GM19238 (cell line): ENCODE data around the gene ZSWIM8.
"Not testable (repeated sequence)": the region's sequence is repeated elsewhere in the genome, so short reads cannot be mapped to it uniquely, and the experiment has no call there.

Source experiments
- DNase-seq: peaks from one replicate; pipeline ENCODE4 v3.0.0; 2011; ENCODE audit warnings: low spot score; ENCODE audit not compliant: insufficient read length

Gene ZSWIM8

DNA sequence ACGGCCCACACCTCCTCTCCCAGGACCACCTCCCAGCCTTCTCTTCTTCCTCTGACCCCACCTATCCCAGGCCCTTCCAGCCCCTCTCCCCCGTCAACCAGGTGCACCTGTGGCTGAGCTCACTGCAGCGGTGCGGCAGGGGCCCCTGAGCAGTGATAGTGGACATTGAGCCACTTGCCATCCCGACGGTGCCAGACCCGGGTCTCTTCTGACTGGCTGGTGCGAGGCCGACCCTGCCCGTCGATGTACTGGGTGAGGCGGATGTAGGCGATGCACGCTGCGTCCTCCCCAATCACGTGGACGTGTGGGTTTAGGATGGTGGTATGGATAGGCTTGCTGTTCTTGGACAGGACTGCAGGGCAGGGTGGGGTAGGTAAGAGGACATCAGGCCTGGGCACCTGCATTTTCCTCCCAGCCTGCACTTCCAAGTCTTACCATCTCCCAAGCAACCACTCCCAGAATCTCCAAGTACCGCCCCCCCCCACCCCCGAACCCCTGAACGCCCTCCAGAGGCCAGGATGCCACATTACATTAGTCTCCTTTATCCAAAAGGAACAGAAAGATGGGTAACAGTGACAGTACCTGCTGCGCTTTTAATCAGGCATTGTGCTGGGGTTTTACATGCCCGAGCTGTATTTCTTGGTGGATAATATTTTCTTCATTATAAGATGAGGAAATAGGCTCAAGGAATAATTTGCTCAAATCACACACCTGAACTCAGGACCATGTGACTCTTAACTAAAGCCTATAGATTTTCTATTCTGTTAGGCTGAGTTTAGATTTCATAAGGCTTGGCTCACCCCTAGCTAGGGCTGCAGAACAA is 29.7 kb downstream of the ZSWIM8 start:
- DNase-seq: no peak

DNA sequence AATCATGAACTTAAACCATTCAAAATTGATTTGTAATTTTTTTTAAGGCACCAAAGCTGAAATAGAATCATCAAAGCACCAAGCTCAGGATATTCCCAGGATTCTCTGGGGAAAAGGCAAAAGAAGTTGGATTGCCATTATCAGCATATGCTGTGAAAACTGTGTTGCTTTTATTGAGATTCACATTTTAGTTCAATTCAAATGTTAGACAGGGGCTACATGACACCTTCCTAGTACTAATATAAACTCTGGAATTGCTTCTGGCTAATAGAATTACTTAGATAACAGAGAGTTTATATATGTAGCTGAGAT is 30.3 kb downstream of the ZSWIM8 start:
- DNase-seq: no peak

DNA sequence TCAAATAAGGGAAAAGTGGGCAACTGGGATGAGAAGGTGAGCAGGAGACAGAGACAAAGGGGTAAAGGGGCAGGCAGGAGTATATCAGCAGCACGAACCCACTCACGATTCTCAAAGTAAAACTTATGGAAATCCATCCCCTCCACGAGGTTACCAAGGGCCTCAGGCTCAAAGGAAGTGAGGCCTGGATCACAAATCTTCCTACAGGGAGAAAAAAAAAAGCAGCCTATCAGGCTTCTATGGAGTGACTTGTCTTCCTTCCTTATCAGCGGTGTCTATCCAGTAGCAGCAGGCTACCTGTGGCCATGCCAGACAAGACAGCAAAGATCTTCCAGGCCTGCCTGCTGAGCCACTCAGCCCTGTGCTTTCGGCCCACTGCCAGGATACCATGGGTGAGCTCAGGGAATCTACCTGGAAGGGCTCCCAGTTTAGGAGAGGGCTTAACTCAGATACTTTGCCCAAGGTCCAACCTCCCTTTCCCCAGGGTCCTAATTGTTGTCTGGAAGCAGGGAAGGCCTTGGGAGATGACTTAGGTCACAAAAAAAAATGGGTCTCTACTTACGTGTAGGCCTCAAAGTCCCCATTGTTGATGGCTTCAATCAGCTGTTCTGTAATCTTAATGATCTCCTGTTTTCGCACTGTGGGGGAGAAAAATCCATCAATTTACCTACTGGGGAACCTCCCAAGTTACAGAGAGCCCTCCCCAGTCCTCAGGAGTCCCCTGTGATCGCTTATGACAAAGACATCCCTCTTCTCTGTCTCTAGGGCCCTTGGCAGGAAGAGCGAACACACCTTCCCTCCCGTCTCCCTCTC is 31.7 kb downstream of the ZSWIM8 start:
- DNase-seq: no peak

DNA sequence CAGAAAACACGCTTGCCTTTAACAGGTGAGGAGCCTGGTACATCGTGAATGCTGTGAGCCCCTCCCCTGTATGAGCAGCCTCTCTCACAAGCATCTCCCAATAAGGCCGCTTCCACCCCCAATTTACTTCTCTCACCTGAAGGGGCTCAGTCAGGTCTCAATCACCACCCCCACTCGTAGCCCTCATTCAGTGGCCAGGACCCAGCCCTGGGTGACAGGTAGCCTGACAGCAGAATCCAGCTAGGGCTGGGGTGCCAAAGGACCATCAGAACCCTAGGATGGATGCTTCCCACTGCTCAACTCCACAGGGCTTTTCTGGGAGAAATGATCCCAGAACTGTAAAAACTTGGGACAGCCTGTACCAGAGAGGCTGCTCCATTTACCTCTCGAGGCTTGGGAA is 32.4 kb downstream of the ZSWIM8 start:
- DNase-seq: no peak

DNA sequence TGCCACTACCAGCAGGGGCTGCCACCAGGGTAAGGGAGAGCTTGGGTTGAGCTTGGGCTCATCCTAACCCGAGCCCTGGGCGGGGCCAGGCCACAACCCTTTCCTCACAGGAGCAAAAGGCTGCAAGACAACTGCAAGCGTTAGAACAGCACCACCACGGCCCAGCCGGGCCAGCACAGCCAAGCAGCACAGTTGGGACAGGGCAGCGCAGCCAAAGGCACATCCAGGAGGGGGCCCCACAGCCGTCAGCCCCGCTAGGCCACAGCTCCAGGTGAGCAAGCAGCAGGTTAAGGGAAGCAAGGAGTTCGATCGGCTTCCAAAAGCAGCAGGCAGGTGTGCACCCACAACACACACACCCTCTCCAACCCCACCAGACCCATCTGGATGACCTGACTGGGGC is 33.0 kb downstream of the ZSWIM8 start:
- no peak for DNase-seq

DNA sequence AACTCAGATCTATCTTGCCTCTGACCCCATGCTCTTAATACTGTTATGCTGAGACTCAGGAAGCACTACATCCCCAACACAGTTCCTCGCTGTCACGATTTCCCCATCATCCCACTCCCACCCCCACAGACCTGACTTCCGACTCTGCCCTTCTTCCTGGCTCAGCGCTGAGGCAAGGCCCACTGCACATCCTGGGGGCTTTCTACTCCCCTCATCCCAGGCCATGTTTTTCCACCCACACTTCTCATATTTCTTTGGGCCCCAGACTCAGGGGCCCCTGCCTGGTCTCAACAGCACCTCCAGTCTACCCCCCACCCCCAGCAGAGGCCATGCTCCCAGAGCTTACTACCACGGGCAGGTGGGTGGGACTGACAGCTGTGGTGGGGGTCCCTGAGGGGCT is 33.7 kb downstream of the ZSWIM8 start:
- no peak for DNase-seq

DNA sequence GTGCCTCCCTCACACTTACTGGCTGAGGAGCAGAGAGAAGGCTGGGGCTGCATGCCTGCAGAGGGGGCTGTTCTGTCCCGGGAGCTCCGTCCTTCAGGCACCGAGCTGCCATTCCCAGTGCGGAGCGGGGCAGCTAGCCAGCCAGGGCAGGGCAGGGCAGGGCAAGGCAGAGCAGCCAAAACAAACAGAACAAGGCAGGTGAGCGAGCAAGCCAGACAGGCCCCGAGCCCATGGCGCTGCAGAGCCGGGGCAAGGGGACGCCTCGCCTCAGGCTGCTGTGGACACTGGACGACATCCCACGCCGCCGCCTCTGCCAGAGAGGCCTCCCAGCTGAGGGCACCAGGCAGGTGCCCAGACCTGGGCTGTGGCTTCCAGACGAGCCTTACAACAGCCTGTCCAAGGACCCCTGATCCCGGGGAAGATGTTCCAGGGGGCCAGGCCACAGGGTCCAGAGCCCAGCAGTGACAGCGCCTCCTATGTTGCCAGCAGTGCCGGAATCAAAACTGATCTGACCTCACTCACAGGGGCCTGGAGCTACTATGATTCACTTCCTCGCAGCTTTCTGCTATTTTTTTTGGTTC is 34.2 kb downstream of the ZSWIM8 start:
- no peak for DNase-seq

DNA sequence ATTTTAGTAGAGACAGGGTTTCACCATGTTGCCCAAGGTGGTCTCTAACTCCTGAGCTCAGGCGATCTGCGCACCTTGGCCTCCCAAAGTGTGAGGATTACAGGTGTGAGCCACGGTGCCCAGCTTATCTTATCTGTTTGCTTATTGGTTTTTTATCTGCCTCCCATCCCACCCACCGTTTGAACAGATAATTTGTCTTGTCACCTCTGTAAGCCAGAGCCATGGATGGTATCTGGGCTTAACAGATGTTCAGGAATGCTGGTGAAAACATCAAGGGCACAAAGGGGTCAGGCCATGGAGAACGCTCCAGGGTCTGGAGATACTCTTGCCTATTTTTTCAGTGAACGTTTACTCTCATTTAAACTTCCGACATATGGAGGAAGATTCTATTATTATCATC is 38.0 kb downstream of the ZSWIM8 start:
- no peak for DNase-seq

DNA sequence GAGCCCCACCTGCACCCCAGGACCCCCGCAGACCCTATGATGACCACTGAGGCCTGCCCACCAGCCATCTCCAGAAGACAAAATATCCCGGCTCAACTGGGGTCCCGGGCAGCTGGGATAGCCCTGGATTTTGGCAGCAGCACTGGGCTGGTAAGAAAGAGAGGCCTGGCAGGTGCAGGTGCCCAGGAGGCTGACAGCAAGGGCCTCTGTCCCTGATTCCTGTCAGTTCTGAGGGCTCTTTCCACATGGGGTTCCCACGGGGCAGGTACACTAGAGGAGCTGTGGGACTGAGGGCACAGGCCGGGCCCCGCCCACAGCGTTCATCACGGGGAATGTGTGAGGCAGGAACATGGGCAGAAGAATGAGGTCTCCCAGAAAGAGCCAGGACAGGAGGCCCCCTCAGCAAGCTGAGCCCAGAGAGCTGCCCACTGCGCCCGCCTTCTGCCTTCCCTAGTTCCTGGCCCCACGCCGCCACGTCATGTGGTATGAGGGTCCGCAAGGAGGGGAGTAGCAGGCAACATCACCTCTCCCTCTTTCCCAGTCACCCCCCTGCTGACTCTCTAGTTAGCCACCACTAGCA is 38.8 kb downstream of the ZSWIM8 start:
- DNase-seq: no peak

DNA sequence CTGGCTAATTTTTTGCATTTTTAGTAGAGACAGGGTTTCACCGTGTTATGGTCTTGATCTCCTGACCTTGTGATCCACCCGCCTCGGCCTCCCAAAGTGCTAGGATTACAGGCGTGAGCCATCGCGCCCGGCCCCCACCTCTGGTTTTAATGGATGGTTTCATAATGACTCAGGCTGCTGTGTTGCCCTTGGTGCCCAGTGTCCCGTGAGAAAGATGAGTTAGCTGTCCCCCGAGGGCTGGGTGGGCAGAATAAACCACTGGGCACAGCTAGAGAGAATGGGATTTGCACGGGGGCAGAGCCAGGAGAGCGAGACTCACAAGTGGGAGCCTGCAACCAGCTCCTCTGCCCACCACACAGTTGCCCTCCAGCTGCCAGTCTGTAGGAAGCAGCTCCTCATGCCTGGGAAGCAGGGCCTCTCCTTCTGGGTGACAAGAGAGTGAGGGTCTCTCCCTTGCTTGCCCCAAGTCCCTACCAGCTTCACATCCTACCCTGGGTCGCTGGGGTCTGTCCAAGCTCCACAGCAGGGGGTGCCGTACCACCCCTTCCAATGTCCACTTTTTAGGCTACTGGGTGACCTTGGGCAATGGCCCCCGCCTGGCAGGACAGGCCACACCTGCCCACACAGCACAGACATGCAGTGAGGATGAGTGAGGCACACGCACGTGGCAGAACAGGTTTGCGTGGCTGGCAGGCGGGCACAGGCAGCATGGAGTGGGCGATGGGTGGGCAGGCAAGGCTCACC is 42.1 kb downstream of the ZSWIM8 start:
- no peak for DNase-seq

DNA sequence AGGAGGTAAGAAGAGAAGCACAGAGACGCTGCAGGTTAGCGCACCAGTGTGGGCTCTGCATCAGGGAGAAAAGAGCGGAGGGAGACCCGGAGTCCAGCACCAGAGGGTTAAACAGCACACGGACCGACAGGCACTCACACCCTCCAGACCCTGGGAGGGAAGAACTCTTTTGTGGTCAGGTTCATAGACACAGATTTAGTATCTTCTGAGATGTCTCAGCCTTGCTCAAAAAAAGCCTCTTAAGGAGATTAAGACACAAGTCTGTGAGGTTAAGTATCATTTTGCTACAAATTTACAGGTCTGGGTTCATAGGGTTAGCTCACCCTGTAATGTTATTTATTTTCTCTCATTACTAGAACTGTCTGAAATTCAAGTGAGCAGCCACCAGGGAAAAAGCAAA is 42.8 kb downstream of the ZSWIM8 start:
- no peak for DNase-seq

DNA sequence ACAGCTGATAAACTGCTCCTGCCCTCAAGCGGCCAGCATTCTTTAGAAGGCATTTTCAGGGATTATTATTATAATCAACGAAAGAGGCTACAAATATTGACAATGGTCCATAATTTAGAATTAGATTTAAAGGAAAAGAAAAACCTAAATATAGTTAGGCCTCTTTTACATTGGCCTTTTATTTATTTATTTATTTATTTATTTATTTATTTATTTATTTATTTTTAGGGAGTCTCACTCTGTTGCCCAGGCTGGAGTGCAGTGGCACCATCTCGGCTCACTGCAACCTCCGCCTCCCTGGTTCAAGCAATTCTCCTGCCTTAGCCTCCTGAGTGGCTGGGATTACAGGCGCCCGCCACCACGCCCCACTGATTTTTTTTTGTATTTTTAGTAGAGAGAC is 43.7 kb downstream of the ZSWIM8 start:
- not testable (repeated sequence) for DNase-seq

DNA sequence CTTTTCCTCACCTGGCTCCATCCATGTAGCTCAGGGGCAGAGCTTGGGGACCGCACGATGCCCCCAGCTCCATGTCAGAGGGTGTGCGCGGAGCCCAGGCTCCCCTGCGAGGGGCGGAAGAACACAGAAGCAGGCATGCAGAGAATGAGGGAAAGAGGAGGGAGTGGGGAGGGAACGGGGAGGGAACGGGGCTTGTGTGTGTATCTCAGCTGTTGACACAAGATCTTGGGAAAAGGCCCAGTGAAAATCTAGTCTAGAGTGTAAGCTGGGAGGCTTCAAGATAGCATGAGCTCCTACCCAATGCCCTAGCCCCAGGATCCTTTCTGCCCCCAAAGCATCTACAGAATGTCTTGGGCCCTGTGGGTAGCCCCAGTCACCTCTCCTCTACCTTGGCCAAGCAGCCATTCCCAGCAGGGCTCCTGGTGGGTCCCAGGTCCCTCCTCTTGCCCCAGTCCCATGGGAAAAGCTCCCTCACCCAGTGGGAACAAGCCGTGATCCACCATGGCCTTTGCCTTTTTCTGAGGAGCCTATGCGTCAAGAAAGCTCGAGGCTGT is 51.1 kb downstream of the ZSWIM8 start:
- no peak for DNase-seq

DNA sequence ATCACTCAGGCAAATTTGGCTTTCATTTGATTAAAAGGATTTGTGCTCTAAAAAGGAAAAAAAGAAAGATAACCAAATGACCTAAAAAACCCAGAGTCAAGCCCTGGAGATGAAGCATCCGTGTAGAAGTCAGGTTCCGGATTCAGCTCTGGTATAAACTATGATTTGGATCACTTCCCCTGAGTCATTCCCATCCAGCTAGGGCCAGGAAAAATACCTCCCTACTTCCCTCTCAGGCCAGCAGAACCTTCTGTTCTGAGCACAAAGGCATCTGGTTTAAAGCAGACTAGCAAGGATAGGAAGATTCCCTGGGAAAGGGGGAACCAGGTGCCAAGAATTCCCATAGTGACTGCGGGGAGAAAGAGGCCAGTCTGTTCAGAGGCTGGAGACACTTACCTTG is 51.7 kb downstream of the ZSWIM8 start:
- DNase-seq: no peak

DNA sequence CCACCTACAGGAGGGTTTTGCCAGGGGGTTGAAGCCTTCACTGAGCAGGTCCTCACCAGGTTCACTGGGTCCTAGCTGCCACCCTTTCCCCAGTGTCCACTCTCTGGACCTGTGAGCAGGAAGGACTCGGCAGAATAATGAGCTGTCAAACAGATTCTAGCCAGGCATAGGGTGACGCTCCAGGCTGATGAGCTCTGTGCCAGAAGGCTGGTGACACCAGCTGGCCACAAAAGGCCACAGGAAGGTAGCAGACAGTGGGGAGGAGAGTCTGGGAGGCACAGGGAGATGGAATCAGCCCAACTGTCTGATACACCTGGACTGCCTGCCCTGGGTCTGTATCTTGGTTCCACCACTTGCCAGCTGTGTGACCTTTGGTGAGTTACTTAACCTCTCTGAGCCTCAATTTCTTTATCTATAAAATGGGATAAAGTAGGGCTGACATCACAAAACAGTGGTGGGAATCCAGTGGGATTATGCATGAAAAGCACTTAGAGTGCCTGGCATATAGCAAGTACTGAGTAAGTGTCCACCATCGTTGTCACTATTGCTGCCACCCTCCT is 52.7 kb downstream of the ZSWIM8 start:
- no peak for DNase-seq

DNA sequence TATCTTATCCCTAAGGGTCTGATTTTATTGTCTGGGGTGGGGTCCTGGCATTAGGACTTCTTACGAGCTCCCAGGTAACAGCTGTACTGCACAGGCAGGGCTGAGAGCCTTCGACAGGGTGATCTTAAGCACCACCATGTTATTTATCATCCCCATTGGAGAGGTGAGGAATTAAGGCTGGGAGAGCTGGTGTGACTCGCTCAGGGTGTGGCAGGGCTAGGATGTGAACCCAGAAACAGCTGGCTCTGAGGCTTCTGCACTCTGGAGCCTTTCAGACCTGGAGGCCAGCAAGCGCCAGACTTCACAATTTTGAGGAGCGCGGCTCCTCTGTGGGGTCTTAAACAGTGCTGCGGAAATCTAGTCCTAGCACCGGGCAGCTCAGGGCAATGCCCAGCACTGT is 53.4 kb downstream of the ZSWIM8 start:
- no peak for DNase-seq

DNA sequence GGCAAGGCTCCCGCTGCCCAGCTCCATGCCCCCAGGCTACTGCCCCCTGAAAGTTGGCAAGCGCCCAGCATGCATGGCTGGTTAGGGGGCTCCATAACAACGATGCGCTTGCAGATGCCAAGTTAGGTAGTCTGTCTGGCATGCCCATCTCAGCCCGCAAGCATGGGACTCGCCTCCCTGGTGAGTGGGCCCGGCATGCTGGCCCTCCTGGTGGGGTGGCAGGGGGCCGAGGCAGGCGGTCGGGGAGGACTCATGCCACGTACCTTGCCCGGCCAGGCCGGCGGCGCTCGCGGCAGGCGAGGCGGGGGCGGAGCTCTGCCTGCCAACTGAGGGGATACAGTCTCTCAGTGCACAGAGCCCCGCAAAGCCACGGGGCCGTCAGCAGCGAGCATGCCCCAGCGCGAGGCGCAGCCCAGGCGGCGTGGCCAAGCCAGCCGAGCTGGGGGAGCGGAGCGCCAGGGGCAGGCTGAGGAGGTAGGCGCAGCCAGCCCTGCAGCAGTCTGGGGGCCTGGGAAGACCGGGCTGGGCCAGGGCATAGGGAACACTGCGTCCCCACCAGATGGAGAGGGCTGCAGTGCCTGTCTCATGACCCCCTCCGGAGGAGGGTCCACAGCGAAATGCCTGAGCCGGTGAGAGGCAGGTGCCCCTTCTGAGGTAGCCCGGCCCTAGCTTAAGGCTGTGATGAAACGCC is 54.0 kb downstream of the ZSWIM8 start:
- DNase-seq: no peak

DNA sequence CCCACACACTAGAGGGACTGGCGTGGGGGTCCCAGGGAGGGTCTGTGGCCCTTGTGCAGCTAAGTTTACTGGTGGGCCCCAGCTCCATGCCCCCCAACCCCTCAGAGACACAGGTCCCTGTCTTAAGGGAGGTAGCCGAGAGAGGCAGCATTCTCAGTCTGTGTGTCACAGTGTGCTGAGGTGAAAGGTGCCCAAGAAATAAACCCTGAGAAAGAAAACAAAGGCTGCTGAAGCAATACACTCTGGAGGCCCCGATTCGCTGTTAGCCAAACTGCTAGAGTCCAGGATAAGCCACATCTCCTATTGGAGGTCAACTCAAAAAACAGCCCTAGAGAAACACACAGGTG is 54.6 kb downstream of the ZSWIM8 start:
- DNase-seq: no peak

DNA sequence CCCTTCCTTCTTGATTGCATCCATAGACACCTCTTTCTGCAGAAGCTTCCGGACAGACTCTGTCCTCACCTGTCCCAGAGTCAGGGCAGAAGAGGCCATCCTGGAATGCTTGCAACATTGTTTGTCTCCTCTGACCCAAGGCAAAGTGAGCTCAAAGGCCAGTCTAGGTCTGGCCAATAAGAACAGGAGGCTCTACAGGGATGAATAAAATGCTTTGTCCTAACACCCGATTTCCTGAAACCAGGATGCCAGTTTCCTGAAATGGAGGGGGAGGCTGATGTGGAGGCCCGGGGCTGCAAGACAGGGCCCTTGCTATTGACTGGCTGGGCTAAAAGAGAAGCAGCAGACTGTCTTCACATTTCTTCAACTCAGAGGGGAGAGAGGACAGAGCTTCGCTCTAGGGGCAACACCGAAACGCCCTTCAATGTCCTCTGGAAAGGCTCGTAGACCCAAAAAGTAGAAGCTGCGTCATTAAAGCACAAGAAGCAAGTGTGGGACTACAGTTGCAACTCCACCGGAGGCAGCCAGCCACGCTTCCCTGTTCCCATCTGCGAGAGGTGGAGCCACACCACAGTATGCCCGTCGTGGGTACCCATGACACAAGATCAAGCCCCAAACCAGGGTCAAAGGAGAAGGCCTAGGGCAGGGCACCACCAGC is 55.1 kb downstream of the ZSWIM8 start:
- DNase-seq: no peak

DNA sequence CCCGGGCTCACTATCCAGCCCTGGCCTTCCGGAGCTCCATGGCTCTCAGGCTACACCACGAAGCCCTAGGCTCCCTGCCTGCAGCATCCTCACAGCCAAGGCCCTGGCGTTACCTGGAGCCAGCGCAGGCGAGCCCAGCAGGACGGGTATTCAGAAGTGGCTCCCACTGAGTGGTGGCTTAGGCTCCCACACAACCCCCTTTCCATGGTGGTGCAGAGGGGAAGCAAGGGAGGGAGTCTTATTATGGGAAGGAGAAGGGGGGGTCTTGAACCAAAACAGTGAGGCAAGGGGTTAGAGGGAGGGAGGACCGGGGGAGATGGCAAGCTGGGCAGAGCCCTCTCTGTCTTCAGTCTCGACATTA is 55.6 kb downstream of the ZSWIM8 start:
- DNase-seq: no peak
